ENCODE data around the gene GORAB.

GORAB gene

GRCh38 chr1:170531758-170532657, at the start of gene GORAB:
Gene GORAB, plus strand, starts transcription at chr1:170532166. Its CDS starts 58 bp downstream, at chr1:170532224.
- peak; percentile 95 for DNase-seq

GRCh38 chr1:170483051-170483450, 48.9 kb upstream of the GORAB start:
- no peak for DNase-seq

GRCh38 chr1:170487503-170487902, 44.5 kb upstream of the GORAB start:
- no peak for DNase-seq

- DNase-seq, result no peak
These were observed 40.7 kb upstream of the GORAB start for GRCh38 chr1:170491291-170491690.

GRCh38 chr1:170494369-170494768, 37.6 kb upstream of the GORAB start:
- DNase-seq, result peak; percentile 17

- DNase-seq, result no peak
These were observed 37.0 kb upstream of the GORAB start for GRCh38 chr1:170495006-170495405.

GRCh38 chr1:170498876-170499275, 33.1 kb upstream of the GORAB start:
- no peak for DNase-seq

- DNase-seq, result no peak
These were observed 28.3 kb upstream of the GORAB start for GRCh38 chr1:170503665-170504064.

- no peak for DNase-seq
These were observed 21.8 kb upstream of the GORAB start for GRCh38 chr1:170510163-170510562.

- DNase-seq, result no peak
These were observed 20.9 kb upstream of the GORAB start for GRCh38 chr1:170511038-170511437.

- DNase-seq, result no peak
These were observed 18.8 kb upstream of the GORAB start for GRCh38 chr1:170513138-170513537.

GRCh38 chr1:170518185-170518834, 13.7 kb upstream of the GORAB start:
- no peak for DNase-seq

- no peak for DNase-seq
These were observed 13.0 kb upstream of the GORAB start for GRCh38 chr1:170518965-170519364.

- DNase-seq, result no peak
These were observed 11.4 kb upstream of the GORAB start for GRCh38 chr1:170520601-170521000.

- no peak for DNase-seq
These were observed 10.1 kb upstream of the GORAB start for GRCh38 chr1:170521818-170522217.

GRCh38 chr1:170530972-170531757, 801 bp upstream of the GORAB start:
- DNase-seq, result peak; percentile 9

- DNase-seq, result no peak
These were observed 1.3 kb downstream of the GORAB start for GRCh38 chr1:170533298-170533697.

- DNase-seq, result no peak
These were observed 2.7 kb downstream of the GORAB start for GRCh38 chr1:170534626-170535147.

- no peak for DNase-seq
These were observed 3.5 kb downstream of the GORAB start for GRCh38 chr1:170535418-170535817.

GRCh38 chr1:170536924-170537551, 5.1 kb downstream of the GORAB start:
- no peak for DNase-seq

- no peak for DNase-seq
These were observed 6.0 kb downstream of the GORAB start for GRCh38 chr1:170537798-170538503.

- DNase-seq, result no peak
These were observed 6.7 kb downstream of the GORAB start for GRCh38 chr1:170538687-170539086.
